Psoas muscle (tissue), 8 donors: ENCODE results near the gene TBX4. TPM values are rescaled to one million over a fixed set of nuclear protein-coding genes. Genes with fewer than 3 reads are reported as not detected.

Experiments
- ATAC-seq, 4 donors: fragments of 200-7000 bp; cut with Tn5 transposase; one replicate each; pipeline ENCODE4 v1.9.1; 2020; ENCODE audit warnings: moderate library complexity in 3 of 4, mild to moderate bottlenecking in 2 of 4
- DNase-seq, 2 donors: peaks; one replicate each; pipeline ENCODE4 v3.0.0-alpha.2; 2020
- H3K27ac ChIP-seq: fragments of 200-600 bp; one replicate; pipeline ENCODE4 v1.8.0; 2022
- H3K27me3 ChIP-seq, 3 donors: fragments of 200-600 bp in 1 of 3; one replicate each; pipeline versions ENCODE4 v1.6.1 to v1.8.0; 2013 to 2022; ENCODE audit warnings: low read length in 2 of 3, mild to moderate bottlenecking in 2 of 3, moderate library complexity in 1 of 3; ENCODE audit not compliant: insufficient read depth in 3 of 3
- H3K36me3 ChIP-seq, 2 donors: fragments of 200-600 bp in 1 of 2; one replicate each; pipeline versions ENCODE4 v1.6.1 to v1.8.0; 2013 to 2022; ENCODE audit warnings: low read depth in 1 of 2, mild to moderate bottlenecking in 1 of 2, moderate library complexity in 1 of 2; ENCODE audit not compliant: insufficient read depth in 1 of 2
- H3K4me1 ChIP-seq: fragments of 200-600 bp; one replicate; pipeline ENCODE4 v1.8.0; 2022
- H3K4me3 ChIP-seq: fragments of 200-600 bp; one replicate; pipeline ENCODE4 v1.8.0; 2022; ENCODE audit warnings: mild to moderate bottlenecking
- H3K9me3 ChIP-seq: fragments of 200-600 bp; one replicate; pipeline ENCODE4 v1.8.0; 2022
- WGBS, 3 donors: extraction: QIAGEN DNeasy Blood & Tissue Kit; methylation state at CpG; one replicate each; pipeline versions ENCODE4 v1.1.6 to v1.1.7; 2013; 5-methylcytosine and 5-hydroxymethylcytosine counted together
- intact Hi-C, 2 donors: fragments of 100-400 bp; cut with DNase I; formaldehyde crosslinking; loops; one replicate each; pipeline versions ENCODE4 v1.11.0 to v1.14.2; 2022
- polyA plus RNA-seq, 3 donors: library from polyadenylated mRNA; stranded (reverse); fragments of 200-250 nt; gene quantifications; one replicate each; pipeline ENCODE4 v1.2.3, GENCODE V29; 2013
- total RNA-seq, 4 donors: library from RNA; stranded (reverse); fragmentation: NEBNext Ultra II Directional in 2 of 4; extraction: Animal tissue kit (Norgen Biotek cat#: 25700) in 2 of 4; gene quantifications; one replicate each; pipeline versions ENCODE4 v1.2.1 to v1.2.4, GENCODE V29; 2021 to 2023
- TF ChIP-seq, protein P1 (sequence below): fragments of 200-600 bp; IDR thresholded peaks from one replicate; pipeline ENCODE4 v1.8.0; 2022; ENCODE audit warnings: antibody characterized with exemption
- donor health status: healthy with polysubstance abuse.
- donor health status: DM: no; HTN: no; CAD: no; lungs with moderate emphysema.
- donor health status: Bipolar disorder and iron deficiency.
- donor health status: healthy.
- donor health status: DM: yes; HTN: yes; CAD: no.
- donor health status: DM: no; HTN: no; CAD: no.
- donor health status: DM: no; HTN: no; CAD: no.
- donor health status: DM: yes; HTN: yes; CAD: no.

Gene TBX4
- total and polyA plus RNA-seq, 7 donors, result 0.22 TPM; not detected in 6

GRCh38 chr17:61474235-61474927 lies 22.2 kb downstream of the TBX4 start:
- 80 to 83% (median 81%) methylated on average over 12 of the region's 12 CpGs for WGBS, 3 donors
- H3K27me3 ChIP-seq, result peaks cover 0 to 18% (median 3%) of the 10 kb centered on the region in 3 donors
- DNase-seq (no peak), ATAC-seq (no peak)
- H3K4me3 ChIP-seq, result no peak overlapping the region
- H3K27ac ChIP-seq, result no peak overlapping the region
- H3K4me1 ChIP-seq, result no peaks in the 10 kb centered on the region
- intact Hi-C loops, result no loop called here
- H3K36me3 ChIP-seq, result no peaks in the 10 kb centered on the region
- TF ChIP-seq, protein P1, sequence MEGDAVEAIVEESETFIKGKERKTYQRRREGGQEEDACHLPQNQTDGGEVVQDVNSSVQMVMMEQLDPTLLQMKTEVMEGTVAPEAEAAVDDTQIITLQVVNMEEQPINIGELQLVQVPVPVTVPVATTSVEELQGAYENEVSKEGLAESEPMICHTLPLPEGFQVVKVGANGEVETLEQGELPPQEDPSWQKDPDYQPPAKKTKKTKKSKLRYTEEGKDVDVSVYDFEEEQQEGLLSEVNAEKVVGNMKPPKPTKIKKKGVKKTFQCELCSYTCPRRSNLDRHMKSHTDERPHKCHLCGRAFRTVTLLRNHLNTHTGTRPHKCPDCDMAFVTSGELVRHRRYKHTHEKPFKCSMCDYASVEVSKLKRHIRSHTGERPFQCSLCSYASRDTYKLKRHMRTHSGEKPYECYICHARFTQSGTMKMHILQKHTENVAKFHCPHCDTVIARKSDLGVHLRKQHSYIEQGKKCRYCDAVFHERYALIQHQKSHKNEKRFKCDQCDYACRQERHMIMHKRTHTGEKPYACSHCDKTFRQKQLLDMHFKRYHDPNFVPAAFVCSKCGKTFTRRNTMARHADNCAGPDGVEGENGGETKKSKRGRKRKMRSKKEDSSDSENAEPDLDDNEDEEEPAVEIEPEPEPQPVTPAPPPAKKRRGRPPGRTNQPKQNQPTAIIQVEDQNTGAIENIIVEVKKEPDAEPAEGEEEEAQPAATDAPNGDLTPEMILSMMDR, result no peak
- no peaks in the 10 kb centered on the region for H3K9me3 ChIP-seq

GRCh38 chr17:61474934-61475333 lies 22.7 kb downstream of the TBX4 start:
- no peak for ATAC-seq
- peaks cover 0 to 18% (median 3%) of the 10 kb centered on the region in 3 donors for H3K27me3 ChIP-seq

DNA sequence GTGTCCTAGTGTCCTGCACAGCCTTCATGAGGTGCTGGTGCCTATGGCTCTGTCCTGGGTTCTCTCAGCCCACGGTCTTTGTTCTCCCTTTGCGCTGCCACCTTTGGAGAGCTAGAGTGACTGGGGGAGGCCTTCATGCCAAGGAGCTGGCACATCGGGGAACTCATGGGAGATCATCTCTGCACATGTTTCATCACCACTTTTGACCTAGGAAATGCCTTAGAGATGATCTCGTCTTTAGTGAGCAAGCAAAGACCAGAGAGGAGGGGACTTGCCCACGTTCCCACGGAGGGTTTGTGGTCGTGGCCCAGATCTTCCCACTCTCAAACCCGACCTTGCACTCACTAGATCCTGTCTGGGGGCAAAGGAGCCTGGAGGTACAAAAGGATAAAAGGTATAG lies 23.5 kb downstream of the TBX4 start:
- H3K27ac ChIP-seq, result no peak overlapping the region
- H3K4me1 ChIP-seq, result no peaks in the 10 kb centered on the region
- no peak for ATAC-seq
- H3K27me3 ChIP-seq, result peaks cover 0 to 18% (median 3%) of the 10 kb centered on the region in 3 donors
- 63 to 75% (median 67%) methylated on average over 8 of the region's 8 CpGs for WGBS, 3 donors
- no peaks in the 10 kb centered on the region for H3K9me3 ChIP-seq
- H3K36me3 ChIP-seq, result no peaks in the 10 kb centered on the region
- DNase-seq, result no peak
- no peak overlapping the region for H3K4me3 ChIP-seq
- TF ChIP-seq, protein P1, result no peak
- intact Hi-C loops, result no loop called here

More at GRCh38 chr17:61474934-61475333, 22.7 kb downstream of the TBX4 start:
- DNase-seq, result no peak
- Histone ChIP-seq H3K4me3 (no peak overlapping the region), H3K4me1 (no peaks in the 10 kb centered on the region), H3K9me3 (no peaks in the 10 kb centered on the region), H3K27ac (no peak overlapping the region), H3K36me3 (no peaks in the 10 kb centered on the region)
- intact Hi-C loops, result no loop called here
- WGBS, 3 donors, result 80 to 91% (median 88%) methylated on average over 6 of the region's 6 CpGs
- TF ChIP-seq, protein P1, result no peak

DNA sequence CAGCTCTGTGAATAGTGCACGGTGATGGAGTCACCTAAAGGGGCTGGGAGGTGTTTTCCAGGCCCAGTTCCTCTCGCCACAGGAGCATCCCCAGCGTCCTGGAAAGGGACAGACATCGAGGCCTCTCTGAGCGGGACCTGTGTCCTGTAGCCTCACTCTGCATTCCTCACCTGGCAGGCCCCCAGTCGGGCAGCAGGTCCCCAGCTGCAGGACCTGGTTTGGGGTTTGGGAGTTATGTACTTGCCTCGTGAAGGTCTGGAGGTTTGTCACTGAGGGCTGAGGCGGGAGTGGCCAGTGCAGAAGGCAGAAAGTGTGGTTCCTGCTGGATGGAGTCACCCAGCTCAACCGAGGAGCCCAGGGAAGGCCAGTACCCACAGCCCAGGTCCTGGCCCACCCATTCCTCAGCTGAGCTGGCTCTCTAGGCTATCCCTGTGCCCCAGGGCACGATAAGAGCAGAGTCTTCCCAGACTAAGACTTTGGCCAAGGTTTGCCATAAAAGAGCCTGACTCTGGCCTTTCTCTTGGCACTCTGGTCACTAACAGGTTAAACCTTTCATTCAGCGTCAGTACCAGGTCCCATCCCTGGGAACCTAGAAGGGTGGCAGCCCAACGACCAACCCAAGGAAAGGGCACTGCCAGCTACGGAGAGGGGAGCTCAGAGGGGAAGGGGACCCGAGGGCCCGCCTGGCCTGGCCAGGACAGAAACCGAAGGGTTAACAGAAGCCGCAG lies 24.4 kb downstream of the TBX4 start:
- Histone ChIP-seq H3K4me1 (no peaks in the 10 kb centered on the region), H3K27me3 (peaks cover 0 to 18% (median 3%) of the 10 kb centered on the region in 3 donors)
- no peak for ATAC-seq

More for the DNA sequence above, 24.4 kb downstream of the TBX4 start:
- no peak for DNase-seq
- Histone ChIP-seq H3K27ac (no peak overlapping the region), H3K4me3 (no peak overlapping the region), H3K36me3 (no peaks in the 10 kb centered on the region), H3K9me3 (no peaks in the 10 kb centered on the region)
- TF ChIP-seq, protein P1, result no peak
- intact Hi-C loops, result no loop called here
- 50 to 55% (median 53%) methylated on average over 16 to 17 of the region's 17 CpGs for WGBS, 3 donors
